Measurements from ENCODE around the gene GABRB1. TPM values are rescaled to one million over a fixed set of nuclear protein-coding genes. Genes with fewer than 3 reads are reported as not detected.

The GABRB1 gene
- total RNA-seq, 1 donor from 2014 or later = 10.7 TPM

DNA sequence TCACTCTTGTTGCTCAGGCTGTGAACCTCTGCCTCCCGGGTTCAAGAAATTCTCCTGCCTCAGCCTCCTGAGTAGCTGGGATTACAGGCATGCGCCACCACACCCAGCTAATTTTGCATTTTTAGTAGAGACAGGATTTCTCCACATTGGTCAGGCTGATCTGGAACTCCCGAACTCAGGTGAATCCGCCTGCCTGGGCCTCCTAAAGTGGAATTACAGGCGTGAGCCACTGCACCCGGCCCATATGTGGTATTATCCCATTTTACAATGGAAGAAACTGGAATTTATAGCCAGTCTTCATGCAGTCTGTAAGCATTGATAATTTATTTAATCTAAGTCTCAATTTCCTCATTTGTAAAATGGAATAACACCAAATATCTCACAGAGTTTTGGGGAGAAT lies 161.8 kb downstream of the GABRB1 start:
- DNase-seq (ENCODE audit: low spot score) = no peak

DNA sequence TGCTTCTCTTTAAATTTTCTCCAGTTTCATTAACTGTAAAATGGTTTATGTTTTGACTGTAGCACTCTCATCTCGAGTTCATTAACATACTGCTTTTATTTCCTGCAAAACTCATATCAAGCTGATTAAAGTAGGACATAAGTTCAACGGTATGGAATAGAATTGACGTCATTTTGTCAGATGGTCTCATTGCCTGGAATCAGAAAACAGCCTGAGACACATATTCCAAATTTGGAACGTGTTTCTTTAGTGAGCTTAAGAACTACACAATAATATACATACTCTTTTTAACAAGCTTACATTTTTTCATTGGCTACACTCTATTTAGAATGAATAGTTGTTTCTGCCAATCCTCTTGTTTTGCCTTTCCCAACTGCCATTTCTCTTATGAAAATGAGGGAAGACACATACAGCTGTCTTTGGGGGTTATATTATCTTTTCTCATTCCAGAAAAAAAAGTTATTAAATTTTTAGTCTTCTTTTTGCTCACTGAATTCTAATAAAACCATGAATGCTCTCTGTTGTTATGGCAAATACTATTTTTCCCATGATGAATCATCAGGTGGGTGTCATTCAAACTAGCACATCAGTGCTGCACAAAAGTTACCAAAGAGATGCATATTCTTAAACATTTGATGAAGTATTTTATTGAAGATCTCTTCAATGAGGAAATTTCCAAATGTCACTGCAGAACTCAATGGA lies 162.8 kb downstream of the GABRB1 start:
- no peak for DNase-seq (ENCODE audit: low spot score)
- intact Hi-C loops (cut with DNase I) = no loop called here

More for the DNA sequence above, 161.8 kb downstream of the GABRB1 start:
- intact Hi-C loops (cut with DNase I) = no loop called here

DNA sequence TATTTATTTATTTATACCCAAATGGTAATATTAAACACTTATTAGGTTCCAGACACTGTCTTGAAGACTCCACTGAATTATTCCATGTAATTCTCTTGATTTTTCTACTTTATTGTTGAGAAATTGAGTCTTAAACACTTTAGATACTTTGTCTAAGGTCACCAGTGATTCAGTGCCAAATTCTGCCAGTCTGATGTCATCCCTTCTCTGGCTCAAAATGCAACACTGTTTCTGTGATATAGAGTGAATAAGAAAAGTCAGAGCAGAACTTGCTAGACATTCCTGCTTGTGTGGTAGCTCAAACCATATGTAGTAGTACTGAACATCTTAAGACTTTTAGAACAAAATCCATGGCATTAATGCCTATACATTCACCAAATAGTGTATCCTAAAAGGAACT lies 164.3 kb downstream of the GABRB1 start:
- DNase-seq (ENCODE audit: low spot score) = no peak
- intact Hi-C loops (cut with DNase I) = no loop called here

DNA sequence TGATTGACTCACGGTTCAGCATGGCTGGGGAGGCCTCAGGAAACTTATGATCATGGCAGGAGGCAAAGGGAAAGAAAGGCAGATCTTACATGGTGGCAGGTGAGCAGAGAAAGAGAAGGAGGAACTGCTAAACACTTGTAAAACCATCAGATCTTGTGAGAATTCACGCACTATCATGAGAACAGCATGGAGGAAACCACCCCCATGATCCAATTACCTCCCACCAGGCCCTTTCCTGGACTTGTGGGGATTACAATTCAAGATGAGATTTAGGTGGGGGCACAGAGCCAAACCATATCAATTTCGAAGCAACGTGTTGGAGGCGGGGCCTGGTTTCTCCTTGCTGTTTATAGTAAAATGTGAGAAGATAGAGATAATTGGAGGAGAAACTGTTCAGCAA lies 167.4 kb downstream of the GABRB1 start:
- DNase-seq (ENCODE audit: low spot score) = no peak
- intact Hi-C loops (cut with DNase I) = no loop called here

DNA sequence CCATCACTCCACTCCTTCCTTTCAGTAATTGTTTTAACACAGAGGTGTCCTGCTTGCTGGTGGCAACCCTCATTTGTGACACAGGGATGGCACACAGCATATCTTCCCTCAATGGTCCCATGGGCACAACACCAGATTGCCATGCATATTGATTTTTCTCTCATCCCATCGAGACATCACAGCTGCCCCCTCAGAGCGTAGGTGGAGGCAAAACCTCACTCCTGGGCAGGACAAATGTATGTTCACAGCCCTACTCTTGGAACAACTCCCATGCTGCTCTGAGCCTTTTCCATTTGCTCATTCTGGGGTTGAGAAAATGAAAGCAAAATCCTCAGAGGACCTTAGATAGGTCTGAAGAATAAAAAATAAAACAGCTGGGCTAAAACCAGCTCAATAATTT lies 172.2 kb downstream of the GABRB1 start:
- intact Hi-C loops (cut with DNase I) = no loop called here
- no peak for DNase-seq (ENCODE audit: low spot score)

DNA sequence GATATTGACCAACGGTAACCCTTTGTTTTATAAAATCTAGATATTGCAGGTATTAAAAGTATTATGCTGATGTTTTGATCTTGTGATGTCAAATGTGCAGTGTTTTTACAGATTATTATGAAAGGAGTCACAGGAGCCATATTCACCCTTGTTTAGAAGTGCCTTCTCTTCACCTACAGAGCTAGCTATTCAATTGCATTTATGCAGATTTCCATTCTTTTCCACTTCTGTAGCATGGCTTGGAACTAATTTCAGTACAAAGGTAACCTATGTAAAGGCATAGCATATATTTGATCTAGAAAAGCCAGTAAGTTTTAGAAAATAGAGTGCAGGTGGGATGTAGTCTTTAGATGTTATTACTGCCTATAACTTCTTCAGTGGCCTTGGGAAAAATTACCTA lies 176.2 kb downstream of the GABRB1 start:
- DNase-seq (ENCODE audit: low spot score) = no peak
- intact Hi-C loops (cut with DNase I) = no loop called here

DNA sequence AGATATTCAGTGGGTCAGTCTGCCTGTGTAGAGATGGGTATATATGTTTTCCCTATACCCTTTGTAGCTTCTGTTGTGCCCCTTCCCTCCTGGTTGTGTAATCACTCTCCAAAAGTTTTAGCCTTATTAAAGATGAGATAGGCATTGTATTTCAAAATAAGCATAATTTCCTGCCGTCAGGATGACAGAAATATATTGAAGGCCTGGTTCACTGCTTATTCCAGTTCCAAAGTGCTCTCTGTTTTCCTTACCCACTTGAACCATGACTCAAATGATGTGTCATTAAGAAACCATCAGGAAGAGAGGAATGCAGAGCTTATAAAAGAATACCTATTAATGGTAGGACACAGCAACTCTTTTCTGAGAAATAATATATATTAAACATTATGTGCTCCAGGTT lies 178.5 kb downstream of the GABRB1 start:
- intact Hi-C loops (cut with DNase I) = no loop called here
- DNase-seq (ENCODE audit: low spot score) = no peak

DNA sequence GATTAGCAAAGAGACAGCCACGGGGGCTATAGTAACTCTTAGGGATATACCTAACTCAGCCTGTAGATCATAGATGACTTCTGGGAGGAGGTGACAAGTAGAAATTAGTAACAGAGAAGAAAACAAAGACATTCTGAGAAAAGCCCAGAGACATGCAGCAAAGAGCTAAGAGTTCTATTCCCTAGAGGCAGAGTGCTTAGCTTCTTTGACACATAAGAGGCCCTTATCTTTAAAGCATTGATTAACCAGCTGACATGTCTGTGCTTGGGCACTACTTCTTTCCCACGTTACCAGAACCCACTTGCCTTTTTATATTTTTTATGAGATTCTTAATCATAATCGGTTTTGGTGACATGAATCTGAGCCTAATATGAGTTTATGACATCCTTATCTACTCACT lies 179.5 kb downstream of the GABRB1 start:
- no peak for DNase-seq (ENCODE audit: low spot score)
- intact Hi-C loops (cut with DNase I) = no loop called here

DNA sequence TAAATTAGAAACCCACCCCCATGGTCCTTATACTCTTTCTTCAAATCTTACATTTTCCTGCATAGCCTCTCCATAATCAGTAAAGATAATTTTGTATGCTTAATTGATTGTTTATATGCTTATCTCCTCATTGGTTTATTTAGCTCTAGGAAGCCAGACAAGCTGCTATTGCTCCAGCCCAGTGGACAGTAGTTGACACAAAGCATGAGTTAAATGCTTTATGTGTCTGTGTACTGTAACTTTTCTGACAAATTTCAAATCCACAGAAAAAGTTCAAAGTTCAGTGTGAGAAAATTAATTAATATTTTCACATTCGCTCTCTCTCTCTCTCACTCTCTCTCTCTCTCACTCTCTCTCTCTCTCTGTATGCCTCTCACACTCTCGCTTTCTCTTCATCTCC lies 181.7 kb downstream of the GABRB1 start:
- intact Hi-C loops (cut with DNase I) = no loop called here
- DNase-seq (ENCODE audit: low spot score) = no peak

DNA sequence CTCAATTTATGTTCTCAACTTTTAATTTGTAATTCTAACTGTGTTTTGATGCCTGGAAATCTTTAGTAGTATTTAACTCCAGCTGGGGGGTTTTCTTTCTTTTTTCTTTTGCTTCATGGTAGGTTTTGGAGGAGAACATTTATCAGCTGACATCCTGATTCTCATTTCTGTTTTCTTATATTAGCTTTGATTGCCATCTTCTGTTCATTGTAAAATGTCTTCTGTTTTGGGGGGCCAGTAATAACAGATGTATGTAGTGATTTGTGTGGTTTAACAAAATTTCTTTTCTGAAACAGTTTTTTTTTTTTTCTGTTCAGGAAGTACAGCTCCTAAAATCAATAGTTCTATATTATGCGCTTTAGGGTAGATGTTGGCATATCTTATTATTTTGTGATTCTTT lies 182.2 kb downstream of the GABRB1 start:
- intact Hi-C loops (cut with DNase I) = no loop called here
- DNase-seq (ENCODE audit: low spot score) = no peak

DNA sequence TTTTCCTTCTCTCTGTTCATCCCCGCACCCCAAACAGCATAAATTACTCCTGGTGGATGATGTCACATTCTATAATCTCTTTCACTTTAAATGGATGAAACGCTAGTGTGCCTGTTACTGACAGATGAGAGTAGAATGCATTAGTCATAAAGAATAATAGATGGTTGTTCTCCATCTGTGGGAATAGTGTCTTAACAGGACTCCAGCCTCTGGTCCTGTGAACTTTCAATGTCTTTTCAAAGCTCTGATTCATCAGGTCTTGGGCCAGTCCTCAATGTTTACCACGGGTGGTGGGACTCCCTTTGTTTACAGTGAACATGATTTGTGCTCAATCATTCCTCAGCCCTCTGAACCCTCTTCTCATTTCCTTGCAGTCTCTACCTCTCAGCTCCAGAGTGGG lies 182.6 kb downstream of the GABRB1 start:
- intact Hi-C loops (cut with DNase I) = no loop called here
- DNase-seq (ENCODE audit: low spot score) = no peak

DNA sequence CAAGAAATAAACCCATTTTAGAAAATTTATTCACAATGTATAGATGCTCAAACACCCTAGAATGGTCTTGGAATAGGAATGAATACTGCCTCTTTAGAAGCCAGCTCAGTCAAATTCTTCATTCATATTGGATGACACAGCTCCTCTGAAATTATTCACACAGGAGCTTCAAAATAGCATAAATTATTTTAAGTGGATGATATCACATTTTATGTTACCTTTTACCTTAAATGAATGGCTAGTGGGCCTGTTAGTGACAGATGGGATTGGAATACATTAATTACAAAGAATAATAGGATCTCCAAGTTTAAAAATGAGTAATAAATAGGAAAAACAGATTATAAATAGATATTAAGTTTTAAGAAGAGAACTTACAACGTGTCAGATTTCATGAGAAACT lies 184.4 kb downstream of the GABRB1 start:
- no peak for DNase-seq (ENCODE audit: low spot score)
- intact Hi-C loops (cut with DNase I) = no loop called here

DNA sequence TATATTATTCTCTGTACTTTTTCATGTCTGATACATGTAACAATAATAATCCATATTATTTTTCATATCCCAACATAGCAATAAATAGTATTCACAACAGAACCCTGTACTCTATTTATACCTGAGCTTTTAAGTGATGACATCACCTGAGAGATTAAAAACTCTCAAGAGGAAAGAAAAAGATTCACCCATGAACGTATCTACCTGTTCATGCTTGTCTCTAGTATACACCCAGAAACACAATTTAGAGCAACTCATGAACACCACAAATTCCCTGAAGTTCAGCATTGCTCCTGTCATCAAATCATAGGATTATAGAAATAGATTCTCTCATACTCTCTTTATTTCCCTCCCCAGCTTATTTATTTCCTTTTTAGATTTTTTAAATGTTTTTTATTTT lies 185.9 kb downstream of the GABRB1 start:
- intact Hi-C loops (cut with DNase I) = no loop called here
- DNase-seq (ENCODE audit: low spot score) = no peak

DNA sequence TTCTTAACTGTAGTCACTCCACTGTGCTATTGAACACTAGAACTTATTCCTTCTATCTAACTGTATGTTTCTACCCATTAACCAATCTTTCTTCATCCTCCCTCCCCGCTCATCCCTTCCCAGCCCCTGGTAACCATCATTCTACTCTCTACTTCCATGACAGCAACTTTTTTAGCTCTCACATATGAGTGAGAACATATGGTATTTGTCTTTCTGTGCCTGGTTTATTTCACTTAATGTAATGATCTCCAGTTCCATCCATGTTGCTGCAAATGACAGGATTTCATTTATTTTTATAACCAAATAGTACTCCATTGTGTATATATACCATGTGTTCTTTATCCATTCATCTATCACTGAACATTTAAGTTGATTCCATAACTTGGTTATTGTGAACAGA lies 186.5 kb downstream of the GABRB1 start:
- intact Hi-C loops (cut with DNase I) = no loop called here
- DNase-seq (ENCODE audit: low spot score) = no peak

DNA sequence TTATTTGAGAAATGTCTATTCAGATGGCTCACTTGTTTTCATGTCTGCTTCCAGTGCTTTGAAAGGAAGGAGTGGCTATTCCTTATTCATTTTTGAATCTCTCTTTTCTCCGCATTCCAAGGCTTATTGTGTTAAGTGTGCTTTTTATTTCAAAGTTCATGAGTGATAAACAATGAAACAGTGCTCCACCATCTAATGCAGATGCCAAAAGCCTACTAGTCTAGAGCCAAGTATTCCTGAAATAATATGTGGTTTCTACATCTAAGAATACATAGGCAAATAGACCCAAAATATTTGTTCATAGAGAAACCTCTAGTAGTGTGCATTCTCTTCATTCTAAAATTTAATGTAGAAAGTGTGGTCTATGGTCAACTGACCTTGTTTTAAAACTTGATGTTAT lies 187.3 kb downstream of the GABRB1 start:
- intact Hi-C loops (cut with DNase I) = no loop called here
- DNase-seq (ENCODE audit: low spot score) = no peak

DNA sequence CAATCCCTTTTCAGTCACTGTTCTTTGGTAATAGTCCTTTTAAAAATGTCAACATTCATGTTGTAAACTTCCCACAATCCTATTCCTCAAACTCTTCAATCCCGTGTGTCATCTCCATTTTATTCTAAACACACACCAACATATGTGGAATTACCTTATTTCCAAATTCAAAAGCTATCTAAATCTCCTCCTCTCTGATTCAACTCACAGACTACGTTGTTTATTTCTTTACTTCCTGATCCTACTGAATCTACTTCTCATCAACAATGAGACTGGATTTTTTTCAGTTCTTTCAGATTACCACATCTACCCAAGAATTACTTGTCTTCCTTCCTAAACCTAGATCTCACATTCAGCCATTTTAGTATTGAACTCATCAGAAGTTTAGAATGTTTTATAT lies 188.2 kb downstream of the GABRB1 start:
- intact Hi-C loops (cut with DNase I) = no loop called here
- DNase-seq (ENCODE audit: low spot score) = no peak

DNA sequence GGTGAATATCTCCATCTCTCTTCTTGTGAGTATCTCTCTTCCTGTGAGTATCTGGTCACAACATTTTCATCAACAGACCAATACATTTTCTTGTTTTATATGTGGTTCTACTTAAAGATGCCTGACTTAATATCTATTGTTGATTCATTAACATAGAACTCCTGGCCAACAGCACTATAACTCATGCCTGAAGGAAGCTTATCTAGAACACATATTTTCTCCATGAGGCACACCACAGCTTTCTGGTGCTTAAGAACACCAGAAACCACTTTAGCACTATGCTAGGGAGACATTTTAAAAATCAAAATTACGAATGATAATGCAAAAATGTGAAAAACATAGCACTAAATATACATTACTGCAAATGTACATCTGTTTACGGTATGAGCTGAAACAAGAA lies 190.4 kb downstream of the GABRB1 start:
- DNase-seq (ENCODE audit: low spot score) = no peak
- intact Hi-C loops (cut with DNase I) = no loop called here

DNA sequence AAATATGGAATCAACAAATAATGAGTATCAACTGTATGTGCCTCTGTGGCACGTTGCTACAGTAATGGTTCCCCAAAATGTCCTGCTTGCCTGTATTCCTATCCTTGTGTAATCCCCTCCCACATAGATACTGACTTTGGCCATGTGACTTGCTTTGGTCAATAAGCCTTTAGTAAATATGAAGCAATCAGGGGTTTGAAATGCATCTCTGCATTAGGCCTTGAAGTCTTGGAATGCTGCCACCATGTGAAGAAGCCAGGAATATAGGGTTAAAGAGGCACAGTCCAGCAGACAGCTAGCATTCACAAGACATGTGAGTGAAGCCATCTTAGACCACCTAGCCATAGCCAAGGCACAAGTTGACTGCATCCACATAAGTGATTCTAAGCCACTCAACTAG lies 190.9 kb downstream of the GABRB1 start:
- intact Hi-C loops (cut with DNase I) = no loop called here
- DNase-seq (ENCODE audit: low spot score) = no peak

DNA sequence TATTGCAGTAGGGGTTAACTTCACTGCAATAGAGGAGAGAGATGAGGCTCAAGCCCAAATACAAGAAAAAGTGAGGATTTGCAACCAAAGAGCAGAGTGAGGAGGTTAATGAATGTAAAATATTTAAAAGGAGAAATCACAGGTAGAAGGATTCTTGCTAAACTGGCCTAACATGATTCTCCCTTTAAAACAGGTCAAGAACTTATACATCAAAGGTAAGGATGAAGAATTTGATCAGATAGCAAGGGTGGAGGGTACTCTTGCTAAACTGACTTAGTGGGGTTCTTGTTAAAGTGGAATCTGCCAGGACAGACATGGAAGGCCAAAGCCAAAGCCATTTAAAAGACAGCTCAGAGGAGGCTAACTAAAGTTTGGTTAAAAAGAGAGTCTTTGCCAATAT lies 193.0 kb downstream of the GABRB1 start:
- intact Hi-C loops (cut with DNase I) = no loop called here
- no peak for DNase-seq (ENCODE audit: low spot score)

DNA sequence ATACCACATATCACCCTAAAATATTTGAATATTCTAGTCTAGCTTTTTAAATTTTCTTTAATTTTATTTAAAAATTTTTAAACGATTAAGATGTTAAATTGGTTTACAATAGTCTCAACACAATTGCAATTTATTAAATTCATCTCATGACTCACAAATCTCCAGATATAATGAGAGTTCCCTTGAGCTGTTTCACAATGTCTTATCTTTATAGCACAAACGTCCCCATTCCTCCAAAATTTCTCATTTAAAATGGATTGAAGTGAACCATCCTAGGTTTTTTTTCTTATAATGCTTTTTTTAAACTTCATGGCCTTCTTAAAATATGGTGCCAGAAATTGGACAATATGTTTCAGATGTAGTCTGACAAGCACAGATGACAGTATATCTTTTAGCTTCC lies 204.4 kb downstream of the GABRB1 start:
- no peak for DNase-seq (ENCODE audit: low spot score)
- intact Hi-C loops (cut with DNase I) = no loop called here

DNA sequence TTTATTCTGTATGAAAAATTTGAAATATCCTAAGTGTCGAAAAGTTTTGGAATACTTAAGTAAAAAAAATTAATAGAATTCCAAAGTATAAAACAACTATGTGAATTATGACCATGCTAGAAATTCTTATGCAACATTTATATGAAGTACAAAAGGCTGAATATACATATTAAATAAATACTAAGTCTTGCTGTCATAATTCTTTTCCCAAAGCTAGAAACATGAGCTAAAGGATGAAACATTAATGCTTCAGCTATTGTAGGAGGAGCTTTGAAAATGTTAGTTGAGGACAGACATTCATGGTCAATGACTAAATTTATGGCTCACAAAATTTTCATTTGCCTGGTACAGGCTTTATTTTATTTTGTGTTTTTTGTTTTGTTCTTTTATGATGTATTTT lies 207.3 kb downstream of the GABRB1 start:
- DNase-seq (ENCODE audit: low spot score) = no peak
- intact Hi-C loops (cut with DNase I) = no loop called here

DNA sequence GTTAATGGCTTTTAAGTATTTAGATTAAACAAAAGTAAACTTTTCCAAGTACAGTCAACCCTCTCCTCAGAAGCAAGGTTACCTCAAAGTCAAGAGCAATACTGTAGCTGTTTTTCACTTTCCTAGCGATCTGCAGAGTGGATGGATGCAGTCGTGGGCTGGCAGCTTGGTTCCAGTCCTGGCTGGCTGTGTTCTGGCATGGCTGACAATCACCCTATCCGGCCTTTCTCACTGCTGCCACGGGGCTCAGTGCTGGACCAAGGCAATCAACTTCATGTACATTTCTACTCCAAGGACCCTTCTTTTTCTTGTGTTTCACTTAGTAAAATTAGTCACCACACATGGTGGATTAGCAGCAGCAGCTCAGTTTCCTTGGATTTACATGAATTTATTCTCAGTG lies 208.3 kb downstream of the GABRB1 start:
- intact Hi-C loops (cut with DNase I) = no loop called here
- DNase-seq (ENCODE audit: low spot score) = no peak
